Activated B cell treated with CpG ODN at 0.5 μM for 24 hours (primary cell): Measurements from ENCODE around the gene MARCHF9. TPM values are rescaled to one million over a fixed set of nuclear protein-coding genes. Genes with fewer than 3 reads are reported as not detected.

Source experiments
- ATAC-seq: fragments of 200-7000 bp; cut with Tn5 transposase; one replicate; pipeline ENCODE4 v1.10.0; 2021; ENCODE audit warnings: low read depth, mild to moderate bottlenecking, moderate library complexity
- CTCF ChIA-PET: fragments of 350-600 bp; sonication (Branson Sonifier 250); formaldehyde crosslinking; loops from one replicate; lab custom pipeline; 2021; ENCODE audit warnings: antibody characterized with exemption; lab: Charles Lee
- POLR2A ChIA-PET: fragments of 350-600 bp; sonication (Branson Sonifier 250); formaldehyde crosslinking; loops from one replicate; lab custom pipeline; 2021; ENCODE audit warnings: antibody characterized with exemption; lab: Charles Lee
- DNase-seq: peaks from one replicate; pipeline ENCODE4 v3.0.0; 2022
- H3K27ac Mint-ChIP-seq: one replicate; pipeline ENCODE4 v1.8.0; 2020; ENCODE audit warnings: mixed read lengths
- H3K27me3 Mint-ChIP-seq: one replicate; pipeline ENCODE4 v1.8.0; 2021; ENCODE audit warnings: mixed read lengths
- H3K36me3 Mint-ChIP-seq: one replicate; pipeline ENCODE4 v1.8.0; 2021; ENCODE audit warnings: low read depth, mixed read lengths
- H3K4me1 Mint-ChIP-seq: one replicate; pipeline ENCODE4 v1.8.0; 2021; ENCODE audit warnings: mixed read lengths
- H3K4me3 Mint-ChIP-seq: one replicate; pipeline ENCODE4 v1.8.0; 2020; ENCODE audit warnings: mild to moderate bottlenecking, mixed read lengths
- H3K9me3 Mint-ChIP-seq: one replicate; pipeline ENCODE4 v1.8.0; 2020; ENCODE audit warnings: mixed read lengths
- CTCF ChIP-seq: fragments of 200-600 bp; IDR thresholded peaks from one replicate; pipeline ENCODE4 v1.8.0; 2022; ENCODE audit warnings: antibody characterized with exemption, mild to moderate bottlenecking
- intact Hi-C: fragments of 100-400 bp; cut with micrococcal nuclease; formaldehyde crosslinking; loops from one replicate; pipeline ENCODE4 v1.15.1; 2024
- total RNA-seq: library from RNA; stranded (reverse); gene quantifications from 2 replicates; pipeline ENCODE4 v1.2.3, GENCODE V29; 2022

MARCHF9 gene
- total RNA-seq, 1 donor from 2014 or later: 58.2 TPM

- no peaks in the 10 kb centered on the region for H3K9me3 Mint-ChIP-seq
- H3K36me3 Mint-ChIP-seq: peaks cover 43% of the 10 kb centered on the region
- CTCF ChIA-PET: interaction anchor here (1.0 to 1.9 kb wide), 2 partner anchors 12 to 39 kb away, joined by 4 to 14 read pairs; partner anchors contain the start of gene TSFM
- peak overlapping the region; percentile 89 for H3K27ac Mint-ChIP-seq
- POLR2A ChIA-PET: interaction anchor here (0.6 to 2.7 kb wide), 16 partner anchors 10 to 1914 kb away, joined by 3 to 28 read pairs (median 4); partner anchors contain the start of genes ARHGAP9, ATP23, CTDSP2 and MARCHF9
- H3K27me3 Mint-ChIP-seq: no peaks in the 10 kb centered on the region
- DNase-seq: peak; percentile 71
- H3K4me3 Mint-ChIP-seq: peak overlapping the region; percentile 86
- peak; percentile 50 for ATAC-seq
- no peak for TF ChIP-seq CTCF
- intact Hi-C loops: loop anchor here (1.0 to 5.0 kb wide), 7 partner anchors 8 to 287 kb away; partner anchors contain the start of genes CDK4, EEF1AKMT3, GLI1 and INHBE
- H3K4me1 Mint-ChIP-seq: peaks cover 55% of the 10 kb centered on the region
Measured at GRCh38 chr12:57744194-57744776, 10.6 kb upstream of the MARCHF9 start.

GRCh38 chr12:57744777-57745484 lies 10.0 kb upstream of the MARCHF9 start, which contains the start of gene TSPAN31:
Gene TSPAN31 (plus strand): TSS chr12:57745039. CDS start chr12:57745155, 116 bp downstream.
- no peak for TF ChIP-seq CTCF
- H3K36me3 Mint-ChIP-seq: peaks cover 42% of the 10 kb centered on the region
- peak within 1 kb of the TSS; percentile 86 for H3K4me3 Mint-ChIP-seq
- ChIA-PET POLR2A (interaction anchor here (0.6 to 2.7 kb wide), 17 partner anchors 9 to 1915 kb away, joined by 3 to 28 read pairs (median 4); partner anchors contain the start of genes ARHGAP9, ATP23, CTDSP2 and MARCHF9), CTCF (interaction anchor here (1.0 to 1.9 kb wide), 2 partner anchors 11 to 38 kb away, joined by 4 to 14 read pairs; partner anchors contain the start of gene TSFM)
- ATAC-seq: peak; percentile 87
- peaks cover 53% of the 10 kb centered on the region for H3K4me1 Mint-ChIP-seq
- H3K9me3 Mint-ChIP-seq: no peaks in the 10 kb centered on the region
- intact Hi-C loops: loop anchor here (1.0 to 5.0 kb wide), 7 partner anchors 7 to 288 kb away; partner anchors contain the start of genes CDK4, EEF1AKMT3, GLI1 and INHBE
- peak within 1 kb of the TSS; percentile 89 for H3K27ac Mint-ChIP-seq
- no peaks in the 10 kb centered on the region for H3K27me3 Mint-ChIP-seq
- peak; percentile 81 for DNase-seq

GRCh38 chr12:57745485-57745881 lies 9.4 kb upstream of the MARCHF9 start:
- Mint-ChIP-seq H3K4me1 (peaks cover 52% of the 10 kb centered on the region), H3K36me3 (peaks cover 46% of the 10 kb centered on the region), H3K27me3 (no peaks in the 10 kb centered on the region), H3K9me3 (no peaks in the 10 kb centered on the region), H3K27ac (peak overlapping the region; percentile 89), H3K4me3 (peak overlapping the region; percentile 86)
- ChIA-PET CTCF (interaction anchor here (1.9 kb wide), 1 partner anchor 11 kb away, joined by 14 read pairs; no protein-coding TSS in a partner anchor), POLR2A (interaction anchor here (0.8 to 2.7 kb wide), 9 partner anchors 9 to 265 kb away, joined by 3 to 28 read pairs (median 4); partner anchors contain the start of genes ARHGAP9, ATP23, CTDSP2 and MARCHF9)
- DNase-seq (no peak), ATAC-seq (no peak)
- intact Hi-C loops: loop anchor here (2.0 kb wide), 1 partner anchor 223 kb away; the partner anchor contains the start of gene MBD6
- TF ChIP-seq CTCF: no peak

- Mint-ChIP-seq H3K27me3 (no peaks in the 10 kb centered on the region), H3K36me3 (peaks cover 50% of the 10 kb centered on the region), H3K9me3 (no peaks in the 10 kb centered on the region), H3K4me3 (peak overlapping the region; percentile 86), H3K27ac (peak overlapping the region; percentile 89), H3K4me1 (peaks cover 52% of the 10 kb centered on the region)
- intact Hi-C loops: no loop called here
- ATAC-seq (no peak), DNase-seq (no peak)
- TF ChIP-seq CTCF: no peak
- POLR2A ChIA-PET: interaction anchor here (1.4 to 2.7 kb wide), 3 partner anchors 8 to 52 kb away, joined by 4 to 28 read pairs (median 4); partner anchors contain the start of genes MARCHF9 and OS9
- CTCF ChIA-PET: no interaction called here
Measured at GRCh38 chr12:57746025-57746424, 8.9 kb upstream of the MARCHF9 start.
